AG04450 (cell line): ENCODE results near the gene CLN3. TPM values are rescaled to one million over a fixed set of nuclear protein-coding genes. Genes with fewer than 3 reads are reported as not detected.

Source experiments
- CTCF ChIA-PET: fragments of 300-600, 350-600 bp; formaldehyde crosslinking; extraction: SDS; loops from one replicate; lab custom pipeline; 2022; ENCODE audit warnings: antibody characterized with exemption, inconsistent platforms; lab: Charles Lee
- POLR2A ChIA-PET: fragments of 350-600 bp; formaldehyde crosslinking; extraction: SDS; loops from one replicate; lab custom pipeline; 2021; ENCODE audit warnings: antibody characterized with exemption, inconsistent platforms; lab: Yijun Ruan, JAX
- DNase-seq: peaks from one replicate; pipeline ENCODE4 v3.0.0-alpha.2; 2011; ENCODE audit warnings: low read depth, low spot score
- H3K27ac ChIP-seq: one replicate; pipeline ENCODE4 v1.5.1; 2012; ENCODE audit warnings: low read depth, low read length, control low read depth
- H3K27me3 ChIP-seq: one replicate; pipeline ENCODE4 v1.6.0; 2012; ENCODE audit warnings: low read length; ENCODE audit not compliant: control insufficient read depth, insufficient read depth
- H3K4me3 ChIP-seq: 2 replicates; pipeline ENCODE4 v1.5.1; 2011; ENCODE audit warnings: mild to moderate bottlenecking, low read depth, low read length, control low read depth
- H3K9me3 ChIP-seq: 2 replicates; pipeline ENCODE4 v1.5.1; 2012; ENCODE audit warnings: low read length; ENCODE audit not compliant: control insufficient read depth, insufficient read depth
- CTCF ChIP-seq: IDR thresholded peaks from 2 replicates; pipeline ENCODE4 v1.5.1; 2011; ENCODE audit warnings: low read depth, low read length, control low read depth, inconsistent platforms
- polyA minus RNA-seq: library from RNA; depleted of rRNA, polyadenylated mRNA; stranded (reverse); fragments of >200 nt; gene quantifications from 2 replicates; pipeline ENCODE4 v1.2.3, GENCODE V29; 2011; rRNA and poly(A)+ RNA removed
- polyA plus RNA-seq: library from polyadenylated mRNA; depleted of rRNA; stranded (reverse); fragments of >200 nt; gene quantifications from 2 replicates; pipeline ENCODE4 v1.2.3, GENCODE V29; 2011; rRNA removed

Gene CLN3
- polyA plus RNA-seq (18.7 and 20.4 TPM in 2 replicates), polyA minus RNA-seq (12.8 and 22.1 TPM in 2 replicates)

GRCh38 chr16:28491970-28492474, at the start of gene CLN3:
Gene CLN3, minus strand, starts transcription at chr16:28492074. Its CDS starts 315 bp downstream, at chr16:28491759.
- H3K9me3 ChIP-seq = no peaks in the 10 kb centered on the region; the same call in 1 of the 2 replicates
- peak; percentile 86 for DNase-seq
- peaks cover 2% of the 10 kb centered on the region for H3K27me3 ChIP-seq
- ChIA-PET CTCF (interaction anchor here (1.4 kb wide), 1 partner anchor 62 kb away, joined by 4 read pairs; the partner anchor contains the start of gene SGF29), POLR2A (interaction anchor here (0.7 to 1.0 kb wide), 4 partner anchors 12 to 470 kb away, joined by 4 to 8 read pairs (median 6); no protein-coding TSS in a partner anchor)
- H3K27ac ChIP-seq = peak within 1 kb of the TSS; percentile 97
- no peak for TF ChIP-seq CTCF
- peak within 1 kb of the TSS; percentile 100 for H3K4me3 ChIP-seq

DNA sequence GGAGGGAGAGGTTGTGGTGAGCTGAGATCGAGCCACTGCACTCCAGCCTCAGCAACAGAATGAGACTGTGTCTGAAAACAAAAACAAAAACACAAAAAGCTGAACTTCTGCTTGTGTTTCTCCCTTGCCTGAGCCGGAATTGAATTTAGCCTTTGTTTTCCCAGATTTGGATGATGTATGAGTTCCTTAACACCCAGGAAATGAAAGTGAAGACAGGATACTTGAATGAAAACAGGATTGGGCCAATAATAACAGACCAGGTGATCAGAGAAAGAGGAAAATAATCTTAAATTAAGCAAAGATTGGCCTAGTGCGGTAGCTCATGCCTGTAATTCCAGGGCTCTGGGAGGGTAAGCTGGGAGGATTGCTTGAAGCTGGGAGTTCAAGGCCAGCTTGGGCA, 48.5 kb upstream of the CLN3 start:
- DNase-seq = no peak
- ChIA-PET POLR2A (no interaction called here), CTCF (interaction anchor here (1.0 kb wide), 1 partner anchor 17 kb away, joined by 3 read pairs; no protein-coding TSS in a partner anchor)

GRCh38 chr16:28538733-28539596, 47.1 kb upstream of the CLN3 start, which contains the start of gene NUPR1:
Gene NUPR1, minus strand, starts transcription at chr16:28538974. Its CDS starts 67 bp downstream, at chr16:28538907.
- Histone ChIP-seq H3K27me3 (no peaks in the 10 kb centered on the region), H3K27ac (peak within 1 kb of the TSS; percentile 96), H3K4me3 (peak within 1 kb of the TSS; percentile 83), H3K9me3 (peaks cover 12% of the 10 kb centered on the region)
- TF ChIP-seq CTCF = no peak
- ChIA-PET CTCF (no interaction called here), POLR2A (interaction anchor here (0.8 to 1.2 kb wide), 2 partner anchors 9 to 33 kb away, joined by 3 to 4 read pairs; no protein-coding TSS in a partner anchor)
- DNase-seq = peak; percentile 97

More for the DNA sequence above, 48.5 kb upstream of the CLN3 start:
- TF ChIP-seq CTCF = no peak
- no peak overlapping the region for H3K4me3 ChIP-seq
- H3K9me3 ChIP-seq = peaks cover 12% of the 10 kb centered on the region
- H3K27ac ChIP-seq = no peak overlapping the region
- H3K27me3 ChIP-seq = no peaks in the 10 kb centered on the region

DNA sequence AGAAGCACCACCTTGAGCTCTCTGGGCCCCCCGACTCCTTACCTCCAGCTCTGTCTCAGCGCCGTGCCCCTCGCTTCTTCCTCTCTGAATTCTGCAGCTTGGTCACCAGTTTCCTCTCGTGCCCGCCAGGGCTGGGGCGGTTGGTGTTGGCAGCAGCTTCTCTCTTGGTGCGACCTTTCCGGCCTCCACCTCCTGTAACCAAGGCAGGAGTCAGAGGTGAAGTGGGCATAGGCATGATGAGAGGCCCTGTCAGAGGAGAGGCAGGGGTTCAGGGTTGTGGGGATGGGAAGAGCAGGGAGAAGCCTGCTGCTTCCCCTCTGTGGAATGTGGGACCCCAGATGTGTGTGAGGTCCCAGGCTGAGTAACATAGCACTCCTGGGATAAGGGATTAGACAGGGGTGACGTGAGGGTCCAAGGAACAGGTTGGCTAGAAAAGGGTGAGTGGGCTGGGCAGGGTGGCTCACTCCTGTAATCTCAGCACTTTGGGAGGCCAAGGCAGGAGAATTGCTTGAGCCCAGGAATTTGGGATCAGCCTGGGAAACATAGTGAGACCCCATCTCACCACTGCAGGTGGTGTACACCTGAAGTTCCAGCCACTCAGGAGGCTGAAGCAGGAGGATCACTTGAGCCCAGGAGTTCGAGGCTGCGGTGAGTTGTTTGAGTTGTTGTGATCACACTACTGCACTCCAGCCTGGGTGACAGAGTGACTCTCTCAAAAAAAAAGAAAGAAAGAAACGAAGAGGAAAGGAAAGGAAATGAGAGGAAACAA, 46.3 kb upstream of the CLN3 start:
- POLR2A ChIA-PET = interaction anchor here (0.8 to 1.2 kb wide), 2 partner anchors 10 to 33 kb away, joined by 3 to 4 read pairs; no protein-coding TSS in a partner anchor
- TF ChIP-seq CTCF = no peak
- CTCF ChIA-PET = no interaction called here
- H3K27ac ChIP-seq = peak overlapping the region; percentile 96
- peaks cover 12% of the 10 kb centered on the region for H3K9me3 ChIP-seq
- no peak for DNase-seq
- H3K4me3 ChIP-seq = peak overlapping the region; percentile 83
- no peaks in the 10 kb centered on the region for H3K27me3 ChIP-seq
